HUDEP-2 (cell line): ENCODE data around the gene SHANK1.
"Not testable (repeated sequence)": the region's sequence is repeated elsewhere in the genome, so short reads cannot be mapped to it uniquely, and the experiment has no call there.

Source experiments
- DNase-seq, 76 experiments: peaks; one replicate each; lab custom pipeline; 2025; ENCODE audit not compliant: unreplicated experiment in 76 of 76; lab: John Stamatoyannopoulos, UW

The SHANK1 gene

GRCh38 chr19:50719566-50719965 is at the start of gene SHANK1:
Gene SHANK1, minus strand, starts transcription at chr19:50719802. Its CDS starts 2,883 bp downstream, at chr19:50716919.
- DNase-seq: no peak

- DNase-seq: no peak
Observed at GRCh38 chr19:50768277-50768676, 48.7 kb upstream of the SHANK1 start.

DNA sequence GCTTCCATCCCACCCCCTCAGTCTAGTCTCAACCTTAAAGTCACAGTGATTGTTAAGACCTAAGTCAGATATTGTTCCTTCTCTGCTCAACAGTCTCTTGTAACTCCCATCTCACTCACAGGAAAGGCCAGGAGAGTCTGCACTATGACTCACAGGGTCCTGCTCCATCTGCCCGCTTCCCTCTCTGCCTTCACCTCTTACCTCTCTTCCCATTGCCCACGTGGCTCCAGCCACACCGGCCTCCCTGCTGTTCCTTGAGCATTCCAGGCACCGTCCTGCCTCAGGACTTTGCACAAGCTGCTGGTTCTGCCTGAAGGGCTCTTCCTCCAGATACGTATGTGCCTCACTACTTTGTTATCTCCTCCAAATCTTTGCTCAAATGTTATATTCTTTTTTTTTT is 47.7 kb upstream of the SHANK1 start:
- not testable (repeated sequence) for DNase-seq

DNA sequence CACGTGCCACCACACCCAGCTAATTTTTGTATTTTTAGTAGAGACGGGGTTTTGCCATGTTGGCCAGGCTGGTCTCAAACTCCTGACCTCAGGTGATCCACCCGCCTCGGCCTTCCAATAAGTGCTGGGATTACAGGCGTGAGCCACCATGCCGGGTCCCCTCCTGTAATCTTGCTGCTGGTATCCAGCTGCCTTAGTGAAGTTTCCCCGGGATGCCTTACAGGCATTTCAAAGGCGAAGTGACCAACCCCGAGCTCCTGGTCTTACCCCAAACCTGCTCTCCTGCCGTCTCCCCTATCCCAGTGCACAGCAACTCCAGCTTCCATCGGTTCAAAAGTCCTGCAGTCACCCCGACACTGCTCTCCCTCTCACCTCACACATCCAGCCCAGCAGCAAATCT is 47.1 kb upstream of the SHANK1 start:
- DNase-seq: not testable (repeated sequence)

- no peak for DNase-seq
Observed at GRCh38 chr19:50764409-50764808, 44.8 kb upstream of the SHANK1 start.

- DNase-seq: not testable (repeated sequence)
Observed at GRCh38 chr19:50763521-50763920, 43.9 kb upstream of the SHANK1 start.

DNA sequence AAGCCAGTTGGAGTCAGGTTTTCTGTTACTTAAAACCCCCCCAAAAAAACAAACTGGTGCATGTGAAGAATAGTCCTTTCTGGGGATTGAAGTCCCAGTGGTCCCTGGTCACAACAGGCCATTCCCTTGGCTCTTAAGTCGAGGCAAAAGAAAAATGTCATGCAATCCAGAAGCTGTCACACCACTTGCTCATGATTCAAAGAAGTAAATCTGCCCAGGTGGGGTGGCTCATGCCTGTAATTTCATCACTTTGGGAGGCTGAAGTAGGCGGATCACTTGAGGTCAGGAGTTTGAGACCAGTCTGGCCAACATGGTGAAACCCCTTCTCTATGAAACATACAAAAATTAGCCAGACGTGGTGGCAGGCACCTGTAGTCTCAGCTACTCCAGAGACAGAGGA is 41.9 kb upstream of the SHANK1 start:
- not testable (repeated sequence) for DNase-seq

DNA sequence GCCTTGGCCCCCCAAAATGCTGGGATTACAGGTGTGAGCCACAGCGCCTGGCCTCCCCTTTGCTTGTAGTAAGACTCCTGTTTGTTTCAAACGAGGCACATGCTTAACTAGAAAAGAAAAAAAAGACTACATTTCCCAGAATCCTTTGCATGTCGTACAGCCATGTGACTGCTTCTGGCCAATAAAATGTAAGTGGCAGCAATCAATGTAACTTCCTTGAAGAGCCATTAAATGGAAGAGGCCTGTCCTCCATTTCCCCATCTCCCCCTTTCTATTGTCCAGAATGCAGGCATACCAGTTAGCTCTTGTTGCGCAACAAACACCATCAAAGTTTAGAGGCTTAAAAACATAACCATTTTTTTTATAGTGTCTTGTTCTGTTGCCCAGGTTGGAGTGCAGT is 40.3 kb upstream of the SHANK1 start:
- DNase-seq: peak in 14 of 76 experiments; percentile 6 to 52 (median 18)

DNA sequence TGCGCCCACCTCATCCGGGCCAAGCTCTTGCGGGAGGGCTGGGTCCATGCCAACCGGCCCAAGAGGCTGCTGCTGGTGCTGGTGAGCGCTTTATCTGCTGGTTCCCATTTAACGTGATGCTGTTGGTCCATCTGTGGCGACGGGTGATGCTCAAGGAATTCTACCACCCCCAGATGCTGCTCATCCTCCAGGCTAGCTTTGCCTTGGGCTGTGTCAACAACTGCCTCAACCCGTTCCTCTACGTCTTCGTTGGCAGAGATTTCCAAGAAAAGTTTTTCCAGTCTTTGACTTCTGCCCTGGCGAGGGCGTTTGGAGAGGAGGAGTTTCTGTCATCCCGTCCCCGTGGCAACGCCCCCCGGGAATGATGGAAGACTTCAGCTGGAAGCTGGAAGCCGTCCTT is 39.5 kb upstream of the SHANK1 start:
- not testable (repeated sequence) for DNase-seq

- DNase-seq: not testable (repeated sequence)
Observed at GRCh38 chr19:50757624-50758023, 38.0 kb upstream of the SHANK1 start.

- DNase-seq: not testable (repeated sequence)
Observed at GRCh38 chr19:50756244-50756643, 36.6 kb upstream of the SHANK1 start.

- DNase-seq: no peak
Observed at GRCh38 chr19:50753879-50754278, 34.3 kb upstream of the SHANK1 start.

GRCh38 chr19:50750010-50750409 is 30.4 kb upstream of the SHANK1 start:
- no peak for DNase-seq

- DNase-seq: no peak
Observed at GRCh38 chr19:50749490-50749889, 29.9 kb upstream of the SHANK1 start.

DNA sequence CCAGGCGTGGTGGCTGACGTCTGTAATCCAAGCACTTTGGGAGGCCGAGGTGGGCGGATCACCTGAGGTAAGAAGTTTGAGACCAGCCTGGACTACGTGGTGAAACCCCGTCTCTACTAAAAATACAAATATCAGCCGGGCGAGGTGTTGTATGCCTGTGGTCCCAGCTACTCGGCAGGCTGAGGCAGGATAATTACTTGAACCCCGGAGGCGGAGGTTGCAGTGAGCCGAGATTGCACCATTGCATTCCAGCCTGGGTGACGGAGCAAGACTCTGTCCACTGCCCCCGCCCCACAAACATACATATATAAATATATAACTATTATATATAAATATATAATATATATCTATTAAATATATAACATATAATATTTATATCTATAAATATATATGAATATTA is 27.5 kb upstream of the SHANK1 start:
- not testable (repeated sequence) for DNase-seq

- DNase-seq: no peak
Observed at GRCh38 chr19:50745221-50745620, 25.6 kb upstream of the SHANK1 start.

- no peak for DNase-seq
Observed at GRCh38 chr19:50743537-50743936, 23.9 kb upstream of the SHANK1 start.

GRCh38 chr19:50741179-50741933 is 21.8 kb upstream of the SHANK1 start:
- peak in 17 of 76 experiments; percentile 13 to 72 (median 22) for DNase-seq

- no peak for DNase-seq
Observed at GRCh38 chr19:50739914-50740426, 20.4 kb upstream of the SHANK1 start.

- DNase-seq: no peak
Observed at GRCh38 chr19:50739132-50739913, 19.7 kb upstream of the SHANK1 start.

GRCh38 chr19:50736338-50736737 is 16.7 kb upstream of the SHANK1 start:
- DNase-seq: no peak

GRCh38 chr19:50735869-50736268 is 16.3 kb upstream of the SHANK1 start:
- no peak for DNase-seq
